A673 (cell line): ENCODE results near the gene CDK1. TPM values are rescaled to one million over a fixed set of nuclear protein-coding genes. Genes with fewer than 3 reads are reported as not detected.

ENCODE experiments used
- BruUV-seq: library from RNA; stranded (reverse); fragments of 400-500 nt; replicated peaks from 2 replicates; lab custom pipeline; 2021; lab: Mats Ljungman, UMichigan
- CTCF ChIA-PET: fragments of 300-600 bp; sonication (Branson Sonifier 250); formaldehyde crosslinking; loops from one replicate; lab custom pipeline; 2022; ENCODE audit warnings: antibody characterized with exemption; lab: Charles Lee
- POLR2A ChIA-PET: fragments of 300-600 bp; sonication (Branson Sonifier 250); formaldehyde crosslinking; loops from one replicate; lab custom pipeline; 2022; ENCODE audit warnings: antibody characterized with exemption; ENCODE audit not compliant: low non-redundant PET; lab: Charles Lee
- DNase-seq: peaks from one replicate; pipeline ENCODE4 v3.0.0-alpha.2; 2015; ENCODE audit warnings: low spot score
- H3K27ac ChIP-seq: fragments of 200-600 bp; sonication (generic); 2 replicates; pipeline ENCODE4 v1.5.1; 2016; ENCODE audit warnings: mixed run types, low read depth, mild to moderate bottlenecking, mixed read lengths, antibody characterized with exemption, low read length; ENCODE audit not compliant: poor library complexity, severe bottlenecking
- H3K27me3 ChIP-seq: fragments of 200-600 bp; sonication (generic); replicated peaks from 2 replicates; pipeline ENCODE4 v1.6.1; 2017; ENCODE audit warnings: mixed run types, low read depth, mild to moderate bottlenecking, mixed read lengths, antibody characterized with exemption, low read length; ENCODE audit not compliant: insufficient read depth, poor library complexity
- H3K36me3 ChIP-seq: fragments of 200-600 bp; sonication (generic); 2 replicates; pipeline ENCODE4 v1.6.1; 2016; ENCODE audit warnings: mixed run types, mild to moderate bottlenecking, mixed read lengths, antibody characterized with exemption, low read length; ENCODE audit not compliant: insufficient read depth, poor library complexity, severe bottlenecking
- H3K4me1 ChIP-seq: fragments of 200-600 bp; sonication (generic); 2 replicates; pipeline ENCODE4 v1.6.1; 2017; ENCODE audit warnings: mixed run types, mild to moderate bottlenecking, mixed read lengths, antibody characterized with exemption, low read length; ENCODE audit not compliant: insufficient read depth, poor library complexity, severe bottlenecking
- H3K4me3 ChIP-seq: fragments of 200-600 bp; sonication (generic); 2 replicates; pipeline ENCODE4 v1.5.1; 2016; ENCODE audit warnings: low read depth, mixed run types, mild to moderate bottlenecking, mixed read lengths, low read length; ENCODE audit not compliant: poor library complexity, severe bottlenecking
- H3K9me3 ChIP-seq: fragments of 200-600 bp; sonication (generic); 2 replicates; pipeline ENCODE4 v1.6.1; 2016; ENCODE audit warnings: mixed run types, low read depth, mild to moderate bottlenecking, mixed read lengths, antibody characterized with exemption, low read length; ENCODE audit not compliant: poor library complexity, severe bottlenecking
- EZH2 ChIP-seq: fragments of 200-600 bp; sonication (generic); IDR thresholded peaks from 2 replicates; pipeline ENCODE4 v1.6.1; 2017; ENCODE audit warnings: borderline replicate concordance, low read depth, mild to moderate bottlenecking, mixed read lengths, antibody characterized with exemption, low read length; ENCODE audit not compliant: poor library complexity, severe bottlenecking
- intact Hi-C: fragments of 100-400 bp; cut with micrococcal nuclease; formaldehyde crosslinking; loops from one replicate; pipeline ENCODE4 v1.10.0; 2022; ENCODE audit not compliant: unreplicated experiment
- total RNA-seq: library from RNA; stranded (reverse); gene quantifications from 2 replicates; pipeline ENCODE4 v1.2.3, GENCODE V29; 2021
- TF ChIP-seq, protein P1 (sequence below): fragments of 300-800, 200-600 bp; sonication (generic); conservative IDR thresholded peaks from 2 replicates; pipeline ENCODE4 v1.5.1; 2017; ENCODE audit warnings: low read depth, mild to moderate bottlenecking, antibody characterized with exemption, low read length, moderate library complexity, mixed read lengths

CDK1 gene
- total RNA-seq, 1 experiment from 2014 or later = 168 TPM

DNA sequence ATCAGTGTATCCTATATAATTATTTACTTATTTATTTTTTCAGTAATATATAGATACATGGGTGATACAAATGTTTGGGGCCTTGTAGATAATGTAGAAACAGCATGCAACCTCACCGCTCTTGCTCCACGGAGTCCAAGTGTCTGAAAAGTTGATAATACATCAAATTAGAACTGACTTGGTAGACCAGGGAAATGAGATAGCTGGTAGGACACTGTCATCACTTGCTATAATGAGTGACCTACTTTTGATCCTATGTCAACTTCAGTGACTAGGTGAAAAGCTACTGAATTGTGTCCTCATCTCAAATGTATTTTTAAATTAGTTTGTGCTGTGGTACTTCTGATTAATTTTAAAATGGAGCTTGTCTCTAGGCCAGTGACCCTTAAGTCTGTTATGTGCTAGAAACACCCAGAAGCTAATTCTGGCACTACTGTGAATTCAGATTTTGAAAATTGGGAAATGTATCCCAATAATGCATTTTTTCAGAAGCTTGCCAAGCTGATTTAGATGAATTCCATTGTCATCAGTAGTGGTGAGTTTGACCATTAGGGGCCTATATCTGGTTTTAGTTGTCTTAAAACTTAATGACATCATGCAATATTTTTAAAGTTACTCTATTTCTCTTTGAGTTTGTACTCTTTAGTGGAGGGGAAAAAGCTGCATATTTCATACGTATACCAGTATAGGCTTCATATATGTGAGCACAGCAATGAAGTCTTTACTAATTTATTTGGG, 17.4 kb downstream of the CDK1 start:
- Histone ChIP-seq H3K4me1 (no peaks in the 10 kb centered on the region), H3K27ac (no peak overlapping the region), H3K9me3 (no peaks in the 10 kb centered on the region), H3K36me3 (peaks cover 69% of the 10 kb centered on the region), H3K27me3 (no peaks in the 10 kb centered on the region), H3K4me3 (no peak overlapping the region)
- DNase-seq = no peak
- no TSS peak for BruUV-seq
- CTCF ChIA-PET = no interaction called here
- no peak for TF ChIP-seq EZH2
- TF ChIP-seq, protein P1, sequence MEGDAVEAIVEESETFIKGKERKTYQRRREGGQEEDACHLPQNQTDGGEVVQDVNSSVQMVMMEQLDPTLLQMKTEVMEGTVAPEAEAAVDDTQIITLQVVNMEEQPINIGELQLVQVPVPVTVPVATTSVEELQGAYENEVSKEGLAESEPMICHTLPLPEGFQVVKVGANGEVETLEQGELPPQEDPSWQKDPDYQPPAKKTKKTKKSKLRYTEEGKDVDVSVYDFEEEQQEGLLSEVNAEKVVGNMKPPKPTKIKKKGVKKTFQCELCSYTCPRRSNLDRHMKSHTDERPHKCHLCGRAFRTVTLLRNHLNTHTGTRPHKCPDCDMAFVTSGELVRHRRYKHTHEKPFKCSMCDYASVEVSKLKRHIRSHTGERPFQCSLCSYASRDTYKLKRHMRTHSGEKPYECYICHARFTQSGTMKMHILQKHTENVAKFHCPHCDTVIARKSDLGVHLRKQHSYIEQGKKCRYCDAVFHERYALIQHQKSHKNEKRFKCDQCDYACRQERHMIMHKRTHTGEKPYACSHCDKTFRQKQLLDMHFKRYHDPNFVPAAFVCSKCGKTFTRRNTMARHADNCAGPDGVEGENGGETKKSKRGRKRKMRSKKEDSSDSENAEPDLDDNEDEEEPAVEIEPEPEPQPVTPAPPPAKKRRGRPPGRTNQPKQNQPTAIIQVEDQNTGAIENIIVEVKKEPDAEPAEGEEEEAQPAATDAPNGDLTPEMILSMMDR = no peak
- intact Hi-C loops = no loop called here
- POLR2A ChIA-PET = no interaction called here

GRCh38 chr10:60796481-60796880, 18.2 kb downstream of the CDK1 start:
- Histone ChIP-seq H3K27ac (no peak overlapping the region), H3K4me3 (no peak overlapping the region), H3K9me3 (no peaks in the 10 kb centered on the region), H3K36me3 (peaks cover 61% of the 10 kb centered on the region), H3K27me3 (no peaks in the 10 kb centered on the region), H3K4me1 (peaks cover 6% of the 10 kb centered on the region)
- intact Hi-C loops = no loop called here
- TF ChIP-seq, protein P1 = no peak
- TF ChIP-seq EZH2 = no peak
- ChIA-PET CTCF (no interaction called here), POLR2A (interaction anchor here (0.9 kb wide), 1 partner anchor 8 kb away, joined by 3 read pairs; no protein-coding TSS in a partner anchor)
- no peak for DNase-seq
- BruUV-seq = no TSS peak

DNA sequence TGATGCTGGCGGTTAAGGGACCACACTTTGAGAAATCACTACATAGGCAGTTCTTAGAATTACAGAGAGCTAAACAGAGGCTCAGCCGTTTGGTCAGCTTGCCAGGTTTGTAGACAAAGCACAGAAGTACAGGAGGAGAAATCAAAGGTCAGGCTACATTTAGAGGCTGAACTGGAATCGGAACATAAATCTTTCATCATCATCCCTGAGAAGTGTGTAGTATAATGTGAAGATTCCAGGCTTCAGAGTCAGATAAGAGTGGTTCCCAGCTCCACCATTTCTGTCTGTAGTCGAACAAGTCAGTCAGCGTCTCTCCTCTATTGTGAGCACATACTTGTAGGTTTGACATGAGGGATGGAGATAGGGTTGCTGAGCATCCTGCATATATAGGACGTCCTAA, 18.9 kb downstream of the CDK1 start:
- CTCF ChIA-PET = no interaction called here
- intact Hi-C loops = no loop called here
- no peak for TF ChIP-seq EZH2
- TF ChIP-seq, protein P1 = no peak
- H3K9me3 ChIP-seq = no peaks in the 10 kb centered on the region
- BruUV-seq = no TSS peak
- H3K4me3 ChIP-seq = no peak overlapping the region
- POLR2A ChIA-PET = interaction anchor here (0.6 to 0.9 kb wide), 2 partner anchors 9 to 258 kb away, joined by 3 read pairs; no protein-coding TSS in a partner anchor
- no peak for DNase-seq
- H3K27me3 ChIP-seq = no peaks in the 10 kb centered on the region
- H3K27ac ChIP-seq = no peak overlapping the region
- H3K4me1 ChIP-seq = peaks cover 10% of the 10 kb centered on the region
- H3K36me3 ChIP-seq = peaks cover 53% of the 10 kb centered on the region
